Fibroblast of lung (primary cell): ENCODE results near the gene LRMDA. TPM values are rescaled to one million over a fixed set of nuclear protein-coding genes. Genes with fewer than 3 reads are reported as not detected.
A peak's percentile ranks its signal among the peaks of the same experiment; 100 is the strongest.
"Not testable (repeated sequence)": the region's sequence is repeated elsewhere in the genome, so short reads cannot be mapped to it uniquely, and the experiment has no call there.

Experiments used
- DNase-seq, 2 donors: peaks; one replicate each; pipeline versions ENCODE4 v3.0.0 to v3.0.0-alpha.2; 2010; ENCODE audit warnings: low read depth in 2 of 2
- H2AFZ ChIP-seq: 2 replicates; pipeline ENCODE4 v1.5.1; 2012; ENCODE audit warnings: low read length, control low read depth, inconsistent platforms
- H3K27ac ChIP-seq: 2 replicates; pipeline ENCODE4 v1.5.1; 2011; ENCODE audit warnings: low read length, control low read depth; ENCODE audit not compliant: insufficient read depth
- H3K27me3 ChIP-seq: 2 replicates; pipeline ENCODE4 v1.5.1; 2011; ENCODE audit warnings: mild to moderate bottlenecking, low read length; ENCODE audit not compliant: control insufficient read depth, insufficient read depth
- H3K36me3 ChIP-seq: 2 replicates; pipeline ENCODE4 v1.5.1; 2011; ENCODE audit warnings: low read length; ENCODE audit not compliant: control insufficient read depth, insufficient read depth
- H3K4me1 ChIP-seq: 2 replicates; pipeline ENCODE4 v1.5.1; 2011; ENCODE audit warnings: low read length; ENCODE audit not compliant: control insufficient read depth, insufficient read depth; ENCODE audit errors: extremely low read depth
- H3K4me2 ChIP-seq: 2 replicates; pipeline ENCODE4 v1.5.1; 2011; ENCODE audit warnings: low read length, control low read depth; ENCODE audit not compliant: insufficient read depth; ENCODE audit errors: extremely low read depth
- H3K4me3 ChIP-seq, 4 experiments: fragments of 200-600 bp in 1 of 4; sonication (generic) in 1 of 4; replicated peaks in 1 of 4; 2 replicates each; pipeline ENCODE4 v1.5.1; 2011 to 2016; ENCODE audit warnings: low read length in 4 of 4, low read depth in 3 of 4, mild to moderate bottlenecking in 3 of 4, control low read depth in 2 of 4, inconsistent platforms in 1 of 4, mixed read lengths in 1 of 4; ENCODE audit not compliant: insufficient read depth in 1 of 4; ENCODE audit errors: control extremely low read depth in 1 of 4
- H3K79me2 ChIP-seq: 2 replicates; pipeline ENCODE4 v1.5.1; 2012; ENCODE audit warnings: mild to moderate bottlenecking, low read length, inconsistent platforms; ENCODE audit not compliant: control insufficient read depth, insufficient read depth
- H3K9ac ChIP-seq: 2 replicates; pipeline ENCODE4 v1.5.1; 2011; ENCODE audit warnings: mild to moderate bottlenecking, low read length, control low read depth; ENCODE audit not compliant: insufficient read depth
- H3K9me3 ChIP-seq: 2 replicates; pipeline ENCODE4 v1.5.1; 2012; ENCODE audit warnings: low read depth, low read length; ENCODE audit not compliant: control insufficient read depth, insufficient read depth
- H4K20me1 ChIP-seq: 2 replicates; pipeline ENCODE4 v1.5.1; 2011; ENCODE audit warnings: low read length; ENCODE audit not compliant: control insufficient read depth, insufficient read depth; ENCODE audit errors: extremely low read depth
- EZH2 ChIP-seq: IDR thresholded peaks from 2 replicates; pipeline ENCODE4 v1.5.1; 2012; ENCODE audit warnings: low read length, control low read depth, mild to moderate bottlenecking; ENCODE audit errors: missing control alignments
- polyA plus RNA-seq, 2 donors: library from polyadenylated mRNA; depleted of rRNA in 1 of 2; stranded (reverse) in 1 of 2; unstranded in 1 of 2; fragments of >200 nt; gene quantifications; 2 replicates each; pipeline ENCODE4 v1.2.1, GENCODE V29; 2011 to 2012; ENCODE audit warnings: missing spikeins in 1 of 2
- total RNA-seq: library from RNA; depleted of rRNA; stranded (reverse); fragments of >200 nt; gene quantifications from 2 replicates; pipeline ENCODE4 v1.2.1, GENCODE V29; 2014
- TF ChIP-seq, protein P1 (sequence below), 2 donors: IDR thresholded peaks in 1 of 2; conservative IDR thresholded peaks in 1 of 2; 1 replicate in 1 of 2; 2 replicates in 1 of 2; pipeline ENCODE4 v1.5.1; 2011 to 2012; ENCODE audit warnings: low read length in 2 of 2, control low read depth in 1 of 2, inconsistent platforms in 1 of 2, low read depth in 1 of 2, mild to moderate bottlenecking in 1 of 2

LRMDA gene
- total and polyA plus RNA-seq, 2 donors (not counting 1 experiment from before 2014, with no cell fraction given), result 1.7 to 2.0 TPM

DNA sequence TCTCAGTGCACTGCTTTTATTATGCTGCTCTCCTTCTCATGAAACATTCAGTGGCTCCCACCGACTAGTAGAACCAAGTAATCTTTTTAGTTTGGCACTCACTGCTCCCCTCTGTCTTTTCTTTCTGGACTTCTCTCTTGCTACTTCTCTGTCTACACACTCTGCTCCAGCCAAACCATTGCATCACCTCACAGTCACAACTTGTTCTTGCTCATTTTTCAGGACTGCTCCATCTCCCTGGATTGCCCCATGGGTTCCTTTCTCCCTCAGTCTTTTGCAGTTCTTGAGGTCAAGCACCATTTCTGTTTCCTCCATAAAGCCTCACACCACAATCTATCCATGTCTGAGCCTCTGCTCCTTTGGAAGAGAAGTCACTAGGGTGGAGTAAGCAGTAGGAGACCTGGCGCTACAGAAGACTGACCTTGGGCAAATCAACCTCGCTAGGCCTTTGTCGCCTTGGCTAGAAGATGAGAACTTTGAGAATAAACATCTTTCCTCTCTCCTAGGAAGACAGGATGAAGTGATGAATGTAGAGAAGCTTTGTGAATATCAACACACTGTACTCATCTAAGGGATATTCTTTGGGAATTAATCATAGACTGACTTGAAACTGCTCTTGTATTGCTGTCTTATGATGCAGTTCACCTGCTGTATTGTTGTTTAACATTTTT lies 186.2 kb downstream of the LRMDA start:
- H3K9ac ChIP-seq, result no peak overlapping the region
- no peak overlapping the region for H3K4me3 ChIP-seq
- H3K4me2 ChIP-seq, result no peak overlapping the region
- no peaks in the 10 kb centered on the region for H3K9me3 ChIP-seq
- H3K27me3 ChIP-seq, result peaks cover 2% of the 10 kb centered on the region
- H3K79me2 ChIP-seq, result no peaks in the 10 kb centered on the region
- H2AFZ ChIP-seq, result no peak overlapping the region
- H3K36me3 ChIP-seq, result no peaks in the 10 kb centered on the region
- no peaks in the 10 kb centered on the region for H3K4me1 ChIP-seq
- no peaks in the 10 kb centered on the region for H4K20me1 ChIP-seq
- DNase-seq, result peak in 1 of 2 donors; percentile 29
- TF ChIP-seq, protein P1, sequence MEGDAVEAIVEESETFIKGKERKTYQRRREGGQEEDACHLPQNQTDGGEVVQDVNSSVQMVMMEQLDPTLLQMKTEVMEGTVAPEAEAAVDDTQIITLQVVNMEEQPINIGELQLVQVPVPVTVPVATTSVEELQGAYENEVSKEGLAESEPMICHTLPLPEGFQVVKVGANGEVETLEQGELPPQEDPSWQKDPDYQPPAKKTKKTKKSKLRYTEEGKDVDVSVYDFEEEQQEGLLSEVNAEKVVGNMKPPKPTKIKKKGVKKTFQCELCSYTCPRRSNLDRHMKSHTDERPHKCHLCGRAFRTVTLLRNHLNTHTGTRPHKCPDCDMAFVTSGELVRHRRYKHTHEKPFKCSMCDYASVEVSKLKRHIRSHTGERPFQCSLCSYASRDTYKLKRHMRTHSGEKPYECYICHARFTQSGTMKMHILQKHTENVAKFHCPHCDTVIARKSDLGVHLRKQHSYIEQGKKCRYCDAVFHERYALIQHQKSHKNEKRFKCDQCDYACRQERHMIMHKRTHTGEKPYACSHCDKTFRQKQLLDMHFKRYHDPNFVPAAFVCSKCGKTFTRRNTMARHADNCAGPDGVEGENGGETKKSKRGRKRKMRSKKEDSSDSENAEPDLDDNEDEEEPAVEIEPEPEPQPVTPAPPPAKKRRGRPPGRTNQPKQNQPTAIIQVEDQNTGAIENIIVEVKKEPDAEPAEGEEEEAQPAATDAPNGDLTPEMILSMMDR (conservative IDR thresholded peaks at IDR 0.05 in 1 of 2, IDR thresholded peaks at IDR 0.05 in 1 of 2; ENCODE audit: low read depth in 1 of 2, low read length in 2 of 2), result no peak
- no peak for TF ChIP-seq EZH2
- H3K27ac ChIP-seq, result no peak overlapping the region

- no peak overlapping the region for H3K27ac ChIP-seq
- no peak for DNase-seq
- H4K20me1 ChIP-seq, result no peaks in the 10 kb centered on the region
- TF ChIP-seq, protein P1 (conservative IDR thresholded peaks at IDR 0.05 in 1 of 2, IDR thresholded peaks at IDR 0.05 in 1 of 2; ENCODE audit: low read depth in 1 of 2, low read length in 2 of 2), result no peak
- TF ChIP-seq EZH2, result no peak
- H3K27me3 ChIP-seq, result peaks cover 2% of the 10 kb centered on the region
- no peaks in the 10 kb centered on the region for H3K79me2 ChIP-seq
- no peak overlapping the region for H2AFZ ChIP-seq
- no peak overlapping the region for H3K4me2 ChIP-seq
- no peak overlapping the region for H3K4me3 ChIP-seq
- no peak overlapping the region for H3K9ac ChIP-seq
- no peaks in the 10 kb centered on the region for H3K36me3 ChIP-seq
- H3K9me3 ChIP-seq, result no peaks in the 10 kb centered on the region
- H3K4me1 ChIP-seq, result no peaks in the 10 kb centered on the region
Observed at GRCh38 chr10:75619635-75620034, 188.2 kb downstream of the LRMDA start.

DNA sequence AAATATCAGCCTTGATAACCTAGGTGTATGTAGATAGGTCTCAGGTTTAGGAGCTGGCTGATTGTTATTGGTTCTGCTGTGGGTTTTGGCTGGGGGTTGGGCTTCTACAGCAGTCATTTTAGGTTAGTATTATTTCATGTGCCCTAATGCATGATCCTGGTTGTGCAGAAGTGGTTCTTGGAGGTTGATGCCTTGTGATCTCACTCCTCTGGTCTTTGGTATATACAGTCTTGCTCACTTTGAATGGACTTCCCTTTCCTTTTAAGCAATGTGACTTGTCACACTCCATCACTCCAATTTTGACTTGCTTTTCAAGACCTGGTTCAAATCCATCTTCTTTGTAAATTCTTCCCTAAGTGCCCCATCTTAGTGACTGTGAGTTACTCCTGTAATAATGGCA lies 188.9 kb downstream of the LRMDA start:
- H3K27ac ChIP-seq, result no peak overlapping the region
- H3K36me3 ChIP-seq, result no peaks in the 10 kb centered on the region
- H3K4me1 ChIP-seq, result no peaks in the 10 kb centered on the region
- H3K9ac ChIP-seq, result no peak overlapping the region
- H3K27me3 ChIP-seq, result peaks cover 2% of the 10 kb centered on the region
- H3K9me3 ChIP-seq, result no peaks in the 10 kb centered on the region
- H3K4me2 ChIP-seq, result no peak overlapping the region
- no peaks in the 10 kb centered on the region for H3K79me2 ChIP-seq
- no peak for DNase-seq
- no peak overlapping the region for H2AFZ ChIP-seq
- H3K4me3 ChIP-seq, result no peak overlapping the region
- no peak for TF ChIP-seq EZH2
- TF ChIP-seq, protein P1 (conservative IDR thresholded peaks at IDR 0.05 in 1 of 2, IDR thresholded peaks at IDR 0.05 in 1 of 2; ENCODE audit: low read depth in 1 of 2, low read length in 2 of 2), result no peak
- H4K20me1 ChIP-seq, result no peaks in the 10 kb centered on the region

DNA sequence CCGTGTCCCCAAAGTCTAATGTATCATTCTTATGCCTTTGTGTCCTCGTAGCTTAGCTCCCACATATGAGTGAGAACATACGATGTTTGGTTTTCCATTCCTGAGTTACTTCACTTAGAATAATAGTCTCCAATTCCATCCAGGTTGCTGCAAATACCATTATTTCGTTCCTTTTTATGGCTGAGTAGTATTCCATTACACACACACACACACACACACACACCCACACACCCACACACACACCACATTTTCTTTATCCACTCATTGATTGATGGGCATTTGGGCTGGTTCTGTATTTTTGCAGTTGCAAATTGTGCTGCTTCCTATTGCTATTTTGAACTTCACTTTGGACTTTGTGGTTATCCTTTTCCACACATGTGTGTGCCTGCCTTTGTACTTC lies 189.6 kb downstream of the LRMDA start:
- not testable (repeated sequence) for DNase-seq, H3K9ac ChIP-seq, H3K36me3 ChIP-seq, H3K27ac ChIP-seq, H3K4me3 ChIP-seq, H3K9me3 ChIP-seq, H3K27me3 ChIP-seq, H3K79me2 ChIP-seq, H2AFZ ChIP-seq, H3K4me2 ChIP-seq, H3K4me1 ChIP-seq, H4K20me1 ChIP-seq
